Erythroblast (primary cell): ENCODE data around the gene TRMT10B.
"Not testable (repeated sequence)": the region's sequence is repeated elsewhere in the genome, so short reads cannot be mapped to it uniquely, and the experiment has no call there.

Source experiments
- GATA1 ChIP-seq: IDR thresholded peaks from 2 replicates; pipeline ENCODE4 v1.6.1; 2011; ENCODE audit warnings: low read depth, mild to moderate bottlenecking, control low read depth, low read length, moderate library complexity
- POLR2A ChIP-seq: IDR thresholded peaks from 2 replicates; pipeline ENCODE4 v1.6.1; 2011; ENCODE audit warnings: mild to moderate bottlenecking, low read length

DNA sequence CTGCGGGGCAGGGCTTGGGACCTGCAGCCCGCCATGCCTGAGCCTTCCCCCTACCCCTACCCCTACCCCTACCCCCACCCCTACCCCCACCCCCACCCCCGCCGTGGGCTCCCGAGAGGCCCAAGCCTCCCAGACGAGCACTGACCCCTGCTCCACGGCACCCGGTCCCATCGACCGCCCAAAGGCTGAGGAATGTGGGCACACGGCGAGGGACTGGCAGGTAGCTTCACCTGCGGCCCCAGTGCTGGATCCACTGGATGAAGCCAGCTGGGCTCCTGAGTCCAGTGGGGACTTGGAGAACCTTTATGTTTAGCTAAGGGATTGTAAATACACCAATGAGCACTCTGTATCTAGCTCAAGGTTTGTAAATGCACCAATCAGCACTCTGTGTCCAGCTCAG, 1.5 kb upstream of the TRMT10B start:
- TF ChIP-seq POLR2A, GATA1: not testable (repeated sequence)
